AG04450 (cell line): ENCODE data around the gene CERS6. TPM values are rescaled to one million over a fixed set of nuclear protein-coding genes. Genes with fewer than 3 reads are reported as not detected.
A peak's percentile ranks its signal among the peaks of the same experiment; 100 is the strongest.

Source experiments
- CTCF ChIA-PET: fragments of 300-600, 350-600 bp; formaldehyde crosslinking; extraction: SDS; loops from one replicate; lab custom pipeline; 2022; ENCODE audit warnings: antibody characterized with exemption, inconsistent platforms; lab: Charles Lee
- POLR2A ChIA-PET: fragments of 350-600 bp; formaldehyde crosslinking; extraction: SDS; loops from one replicate; lab custom pipeline; 2021; ENCODE audit warnings: antibody characterized with exemption, inconsistent platforms; lab: Yijun Ruan, JAX
- DNase-seq: peaks from one replicate; pipeline ENCODE4 v3.0.0-alpha.2; 2011; ENCODE audit warnings: low read depth, low spot score
- H3K27ac ChIP-seq: one replicate; pipeline ENCODE4 v1.5.1; 2012; ENCODE audit warnings: low read depth, low read length, control low read depth
- H3K27me3 ChIP-seq: one replicate; pipeline ENCODE4 v1.6.0; 2012; ENCODE audit warnings: low read length; ENCODE audit not compliant: control insufficient read depth, insufficient read depth
- H3K4me3 ChIP-seq: 2 replicates; pipeline ENCODE4 v1.5.1; 2011; ENCODE audit warnings: mild to moderate bottlenecking, low read depth, low read length, control low read depth
- H3K9me3 ChIP-seq: 2 replicates; pipeline ENCODE4 v1.5.1; 2012; ENCODE audit warnings: low read length; ENCODE audit not compliant: control insufficient read depth, insufficient read depth
- CTCF ChIP-seq: IDR thresholded peaks from 2 replicates; pipeline ENCODE4 v1.5.1; 2011; ENCODE audit warnings: low read depth, low read length, control low read depth, inconsistent platforms
- polyA plus RNA-seq: library from polyadenylated mRNA; depleted of rRNA; stranded (reverse); fragments of >200 nt; gene quantifications from 2 replicates; pipeline ENCODE4 v1.2.3, GENCODE V29; 2011

CERS6 gene
- polyA plus RNA-seq, 1 experiment: 6.2 TPM

- CTCF ChIA-PET: interaction anchor here (1.3 kb wide), 1 partner anchor 67 kb away, joined by 4 read pairs; no protein-coding TSS in a partner anchor
- no peaks in the 10 kb centered on the region for H3K9me3 ChIP-seq
- no peaks in the 10 kb centered on the region for H3K27me3 ChIP-seq
- no peak overlapping the region for H3K27ac ChIP-seq
- POLR2A ChIA-PET: interaction anchor here (1.2 kb wide), 1 partner anchor 13 kb away, joined by 3 read pairs; no protein-coding TSS in a partner anchor
- H3K4me3 ChIP-seq: no peak overlapping the region
- DNase-seq: no peak
- TF ChIP-seq CTCF: no peak
These were observed 182.9 kb downstream of the CERS6 start for GRCh38 chr2:168639018-168639417.

GRCh38 chr2:168639441-168639898 lies 183.4 kb downstream of the CERS6 start:
- DNase-seq: peak; percentile 81
- POLR2A ChIA-PET: interaction anchor here (1.2 kb wide), 1 partner anchor 13 kb away, joined by 3 read pairs; no protein-coding TSS in a partner anchor
- H3K4me3 ChIP-seq: no peak overlapping the region
- H3K9me3 ChIP-seq: no peaks in the 10 kb centered on the region
- TF ChIP-seq CTCF: no peak
- H3K27ac ChIP-seq: peak overlapping the region; percentile 21
- CTCF ChIA-PET: interaction anchor here (1.3 kb wide), 1 partner anchor 67 kb away, joined by 4 read pairs; no protein-coding TSS in a partner anchor
- H3K27me3 ChIP-seq: no peaks in the 10 kb centered on the region

- POLR2A ChIA-PET: no interaction called here
- Histone ChIP-seq H3K27ac (peak overlapping the region; percentile 21), H3K27me3 (no peaks in the 10 kb centered on the region), H3K9me3 (no peaks in the 10 kb centered on the region), H3K4me3 (no peak overlapping the region)
- no peak for TF ChIP-seq CTCF
- CTCF ChIA-PET: no interaction called here
- DNase-seq: no peak
These were observed 184.0 kb downstream of the CERS6 start for GRCh38 chr2:168640039-168640438.

- ChIA-PET CTCF (no interaction called here), POLR2A (no interaction called here)
- Histone ChIP-seq H3K27ac (no peak overlapping the region), H3K9me3 (no peaks in the 10 kb centered on the region), H3K4me3 (no peak overlapping the region), H3K27me3 (no peaks in the 10 kb centered on the region)
- no peak for TF ChIP-seq CTCF
- no peak for DNase-seq
These were observed 185.6 kb downstream of the CERS6 start for GRCh38 chr2:168641636-168642035.

GRCh38 chr2:168642873-168643272 lies 186.8 kb downstream of the CERS6 start:
- no peak overlapping the region for H3K4me3 ChIP-seq
- CTCF ChIA-PET: no interaction called here
- H3K27ac ChIP-seq: no peak overlapping the region
- POLR2A ChIA-PET: no interaction called here
- TF ChIP-seq CTCF: no peak
- no peaks in the 10 kb centered on the region for H3K27me3 ChIP-seq
- no peak for DNase-seq
- no peaks in the 10 kb centered on the region for H3K9me3 ChIP-seq
